Body of pancreas (tissue), 4 donors: ENCODE data around the gene SLC45A1. TPM values are rescaled to one million over a fixed set of nuclear protein-coding genes. Genes with fewer than 3 reads are reported as not detected.

ENCODE experiments used
- ATAC-seq: fragments of 150-250 bp; one replicate; pipeline ENCODE4 v1.9.1; 2016
- DNase-seq, 4 donors: peaks; one replicate each; pipeline ENCODE4 v3.0.0-alpha.2; 2019
- H3K27ac ChIP-seq, 4 donors: fragments of 200-600 bp; sonication (generic); 1 replicate in 3 of 4; 2 replicates in 1 of 4; pipeline versions ENCODE4 v1.5.1 to v1.6.1; 2016 to 2019; ENCODE audit warnings: mild to moderate bottlenecking in 1 of 4, mixed read lengths in 1 of 4, moderate library complexity in 1 of 4
- H3K27me3 ChIP-seq, 2 donors: fragments of 200-600 bp; sonication (generic); one replicate each; pipeline ENCODE4 v1.6.0; 2016; ENCODE audit warnings: mild to moderate bottlenecking in 1 of 2
- H3K36me3 ChIP-seq, 2 donors: fragments of 200-600 bp; sonication (generic); replicated peaks in 1 of 2; 2 replicates each; pipeline ENCODE4 v1.5.1; 2016; ENCODE audit warnings: low read depth in 2 of 2; ENCODE audit not compliant: insufficient read depth in 1 of 2
- H3K4me1 ChIP-seq: fragments of 200-600 bp; sonication (generic); one replicate; pipeline ENCODE4 v1.6.0; 2016
- H3K4me3 ChIP-seq, 2 donors: fragments of 200-600 bp; sonication (generic); 1 replicate in 1 of 2; 2 replicates in 1 of 2; pipeline ENCODE4 v1.5.1; 2016 to 2019
- H3K9me3 ChIP-seq, 3 donors: fragments of 200-600 bp; sonication (generic); 1 replicate in 2 of 3; 2 replicates in 1 of 3; pipeline ENCODE4 v1.5.1; 2016
- CTCF ChIP-seq, 7 experiments: fragments of 450-650 bp in 4 of 7; fragments of 200-600 bp in 3 of 7; sonication (generic) in 3 of 7; IDR thresholded peaks; one replicate each; pipeline ENCODE4 v1.5.1; 2016 to 2019; ENCODE audit warnings: antibody characterized with exemption in 7 of 7
- POLR2A ChIP-seq, 3 donors: fragments of 450-650 bp; IDR thresholded peaks; one replicate each; pipeline ENCODE4 v1.6.1; 2016; ENCODE audit warnings: antibody characterized with exemption in 3 of 3, mild to moderate bottlenecking in 2 of 3
- WGBS, 2 donors: methylation state at CpG; one replicate each; pipeline ENCODE4 v1.1.5; 2017; 5-methylcytosine and 5-hydroxymethylcytosine counted together
- intact Hi-C: fragments of 100-400 bp; cut with DNase I; formaldehyde crosslinking; loops from one replicate; pipeline ENCODE4 v1.15.1; 2023
- total RNA-seq, 2 donors: library from RNA; depleted of rRNA; stranded (reverse); fragments of >200 nt; gene quantifications; one replicate each; pipeline ENCODE4 v1.1.0, GENCODE V29; 2016

The SLC45A1 gene
- total RNA-seq, result 1 to 10 TPM in 1 of 2 donors, not detected in 1; 1.6 TPM

- Histone ChIP-seq H3K27me3 (peaks cover 0 to 6% of the 10 kb centered on the region in 2 donors), H3K27ac (peak within 1 kb of the TSS in 1 of 4 donors; percentile 7), H3K4me3 (no peak within 1 kb of the TSS), H3K36me3 (no peaks in the 10 kb centered on the region), H3K9me3 (no peaks in the 10 kb centered on the region), H3K4me1 (peaks cover 31% of the 10 kb centered on the region)
- ATAC-seq (peak; percentile 49), DNase-seq (peak; percentile 55 to 75 (median 67))
- intact Hi-C loops, result loop anchor here (5.0 kb wide), 1 partner anchor 336 kb away; no protein-coding TSS in a partner anchor
- no peak for TF ChIP-seq POLR2A (IDR thresholded peaks at IDR 0.05)
- no peak for TF ChIP-seq CTCF (IDR thresholded peaks at IDR 0.05)
- 18 to 56% methylated on average over 26 to 74 of the region's 75 CpGs for WGBS, 2 donors
Observed at GRCh38 chr1:8317647-8318381, at the start of gene SLC45A1. SLC45A1 (plus strand) TSS chr1:8318114; CDS start chr1:8324330, 6,216 bp downstream.

- H3K36me3 ChIP-seq, result no peaks in the 10 kb centered on the region
- no peak for TF ChIP-seq POLR2A (IDR thresholded peaks at IDR 0.05)
- H3K27ac ChIP-seq, result peak overlapping the region in 1 of 4 donors; percentile 12
- DNase-seq, result no peak
- intact Hi-C loops, result no loop called here
- WGBS, 2 donors, result 64 to 74% methylated on average over 4 of the region's 4 CpGs
- no peak overlapping the region for H3K4me3 ChIP-seq
- no peaks in the 10 kb centered on the region for H3K9me3 ChIP-seq
- H3K27me3 ChIP-seq, result no peaks in the 10 kb centered on the region
- no peak for ATAC-seq
- peaks cover 15% of the 10 kb centered on the region for H3K4me1 ChIP-seq
Observed at GRCh38 chr1:8273036-8273435, 44.9 kb upstream of the SLC45A1 start.

GRCh38 chr1:8274352-8274751 is 43.6 kb upstream of the SLC45A1 start:
- Histone ChIP-seq H3K36me3 (no peaks in the 10 kb centered on the region), H3K4me1 (peaks cover 15% of the 10 kb centered on the region), H3K4me3 (no peak overlapping the region), H3K27ac (peak overlapping the region; percentile 33 to 75 (median 65)), H3K27me3 (no peaks in the 10 kb centered on the region), H3K9me3 (no peaks in the 10 kb centered on the region)
- intact Hi-C loops, result no loop called here
- DNase-seq, result peak; percentile 33 to 61 (median 54)
- ATAC-seq, result peak; percentile 74
- TF ChIP-seq POLR2A (IDR thresholded peaks at IDR 0.05) (no peak), CTCF (IDR thresholded peaks at IDR 0.05) (no peak)
- 47 to 62% methylated on average over 8 of the region's 8 CpGs for WGBS, 2 donors

GRCh38 chr1:8276173-8276914 is 41.6 kb upstream of the SLC45A1 start:
- intact Hi-C loops, result no loop called here
- no peak overlapping the region for H3K4me3 ChIP-seq

More at GRCh38 chr1:8276173-8276914, 41.6 kb upstream of the SLC45A1 start:
- Histone ChIP-seq H3K4me1 (peaks cover 10% of the 10 kb centered on the region), H3K27me3 (no peaks in the 10 kb centered on the region), H3K27ac (no peak overlapping the region), H3K36me3 (no peaks in the 10 kb centered on the region), H3K9me3 (no peaks in the 10 kb centered on the region)
- DNase-seq (no peak), ATAC-seq (no peak)
- TF ChIP-seq CTCF (IDR thresholded peaks at IDR 0.05), result no peak
- TF ChIP-seq POLR2A (IDR thresholded peaks at IDR 0.05), result no peak
- WGBS, 2 donors, result 93 to 95% methylated on average over 18 to 21 of the region's 21 CpGs
